GM12892 (cell line): ENCODE measurements around the gene SPATA12.

Source experiments
- DNase-seq: peaks from one replicate; pipeline ENCODE4 v3.0.0; 2011; ENCODE audit not compliant: insufficient read length
- FAIRE-seq: peaks from 2 replicates; lab custom pipeline; 2011; peaks lifted over from hg19 to GRCh38; lab: Jason Lieb, UNC
- POLR2A ChIP-seq: IDR thresholded peaks from 2 replicates; pipeline ENCODE4 v1.6.1; 2011; ENCODE audit warnings: low read depth, low read length, control low read depth
- POLR2AphosphoS5 ChIP-seq: IDR thresholded peaks from 2 replicates; pipeline ENCODE4 v1.6.1; 2011; ENCODE audit warnings: low read depth, low read length, control low read depth
- TAF1 ChIP-seq: IDR thresholded peaks from 2 replicates; pipeline ENCODE4 v1.6.1; 2011; ENCODE audit warnings: low read depth, mild to moderate bottlenecking, control low read depth, low read length, borderline replicate concordance

SPATA12 gene

GRCh38 chr3:57110214-57110613, 49.8 kb downstream of the SPATA12 start:
- TF ChIP-seq POLR2A = no peak
- TF ChIP-seq TAF1 = no peak
- no peak for TF ChIP-seq POLR2AphosphoS5
- FAIRE-seq = no peak
- no peak for DNase-seq

GRCh38 chr3:57110798-57111197, 50.3 kb downstream of the SPATA12 start:
- DNase-seq (no peak), FAIRE-seq (no peak)
- TF ChIP-seq POLR2A (no peak), TAF1 (no peak)

GRCh38 chr3:57112206-57112605, 51.7 kb downstream of the SPATA12 start:
- FAIRE-seq (no peak), DNase-seq (no peak)
- no peak for TF ChIP-seq POLR2A
- TF ChIP-seq POLR2AphosphoS5 = no peak
- TF ChIP-seq TAF1 = no peak

DNA sequence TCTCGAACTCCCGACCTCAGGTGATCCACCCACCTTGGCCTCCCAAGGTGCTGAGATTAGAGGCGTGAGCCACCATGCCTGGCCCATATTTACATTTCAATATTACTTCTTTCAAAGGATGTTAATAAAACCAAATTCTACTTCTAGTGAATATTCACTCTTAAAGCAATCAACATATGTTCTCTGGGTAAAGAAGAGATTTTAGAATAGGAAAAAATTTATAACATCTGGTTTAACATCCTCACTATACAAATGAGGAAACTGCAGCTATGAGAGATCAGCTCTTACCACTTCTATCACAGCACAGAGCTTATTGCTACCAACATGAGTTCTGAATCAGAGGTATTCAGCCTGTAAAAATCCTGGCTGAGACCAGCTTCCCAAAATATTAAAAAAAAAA, 56.0 kb downstream of the SPATA12 start:
- DNase-seq (no peak), FAIRE-seq (no peak)
- TF ChIP-seq TAF1 (no peak), POLR2AphosphoS5 (no peak), POLR2A (no peak)

GRCh38 chr3:57118254-57118653, 57.8 kb downstream of the SPATA12 start:
- no peak for DNase-seq
- no peak for TF ChIP-seq POLR2A
- no peak for TF ChIP-seq POLR2AphosphoS5
- no peak for TF ChIP-seq TAF1
- FAIRE-seq = no peak

DNA sequence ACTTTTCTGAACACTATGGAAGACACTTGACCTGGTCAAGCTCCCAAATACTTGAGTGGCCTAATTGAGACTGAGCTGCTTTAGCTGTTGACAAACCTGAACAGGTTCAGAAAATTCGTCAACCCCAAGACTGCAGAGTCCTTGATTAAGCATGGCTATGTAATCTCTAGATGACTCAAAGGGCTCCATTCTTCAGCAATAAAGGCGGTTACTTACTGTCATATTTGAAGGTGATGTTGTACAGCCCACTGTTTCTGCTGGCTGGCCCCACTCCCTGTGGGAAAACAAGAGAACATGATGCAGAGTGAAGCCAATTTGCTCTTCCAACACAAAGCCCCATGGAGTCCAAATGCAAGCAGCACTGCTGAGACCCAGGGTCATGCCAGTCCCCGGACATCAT, 59.6 kb downstream of the SPATA12 start:
- DNase-seq = no peak
- no peak for TF ChIP-seq TAF1
- no peak for TF ChIP-seq POLR2AphosphoS5
- no peak for TF ChIP-seq POLR2A
- FAIRE-seq = no peak

DNA sequence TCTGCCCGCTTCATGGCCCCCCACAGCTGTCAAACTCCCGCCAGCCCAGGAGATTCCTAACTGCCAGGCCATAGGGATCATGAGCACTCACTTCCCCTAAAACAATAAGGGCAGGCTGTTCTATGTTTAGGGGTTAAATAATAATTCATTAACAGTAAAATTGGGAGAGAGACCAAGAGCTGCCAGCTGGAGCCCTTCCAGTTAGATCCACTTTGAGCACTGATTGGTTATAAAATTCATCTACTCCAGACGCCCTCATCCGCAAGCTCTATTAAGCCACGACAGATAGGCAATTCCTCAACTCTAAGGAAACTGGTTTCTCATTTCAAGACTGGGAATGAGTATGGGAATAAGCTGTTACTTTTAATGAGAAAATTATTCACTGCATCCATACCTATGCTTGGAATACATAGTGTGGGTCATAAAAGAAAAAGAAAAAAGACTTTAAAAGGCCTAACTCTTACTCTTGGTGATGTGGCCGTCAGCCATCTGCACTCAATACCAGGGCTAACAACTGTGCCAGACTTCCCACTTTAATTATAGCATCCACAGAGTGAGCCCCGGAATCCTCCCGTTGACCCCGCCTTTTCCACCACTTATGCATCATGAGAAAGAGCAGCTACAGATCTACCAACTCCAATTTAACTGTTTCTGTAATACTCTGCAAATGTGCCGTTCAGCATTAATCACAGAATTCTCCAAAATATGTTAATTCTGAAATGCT, 60.1 kb downstream of the SPATA12 start:
- FAIRE-seq = no peak
- DNase-seq = no peak
- no peak for TF ChIP-seq POLR2A
- TF ChIP-seq TAF1 = no peak
- no peak for TF ChIP-seq POLR2AphosphoS5
